Psoas muscle (tissue), 8 donors: ENCODE results near the gene GJA4. TPM values are rescaled to one million over a fixed set of nuclear protein-coding genes. Genes with fewer than 3 reads are reported as not detected.

Experiments
- ATAC-seq, 4 donors: fragments of 200-7000 bp; cut with Tn5 transposase; one replicate each; pipeline ENCODE4 v1.9.1; 2020; ENCODE audit warnings: moderate library complexity in 3 of 4, mild to moderate bottlenecking in 2 of 4
- DNase-seq, 2 donors: peaks; one replicate each; pipeline ENCODE4 v3.0.0-alpha.2; 2020
- H3K27ac ChIP-seq: fragments of 200-600 bp; one replicate; pipeline ENCODE4 v1.8.0; 2022
- H3K27me3 ChIP-seq, 3 donors: fragments of 200-600 bp in 1 of 3; one replicate each; pipeline versions ENCODE4 v1.6.1 to v1.8.0; 2013 to 2022; ENCODE audit warnings: low read length in 2 of 3, mild to moderate bottlenecking in 2 of 3, moderate library complexity in 1 of 3; ENCODE audit not compliant: insufficient read depth in 3 of 3
- H3K36me3 ChIP-seq, 2 donors: fragments of 200-600 bp in 1 of 2; one replicate each; pipeline versions ENCODE4 v1.6.1 to v1.8.0; 2013 to 2022; ENCODE audit warnings: low read depth in 1 of 2, mild to moderate bottlenecking in 1 of 2, moderate library complexity in 1 of 2; ENCODE audit not compliant: insufficient read depth in 1 of 2
- H3K4me1 ChIP-seq: fragments of 200-600 bp; one replicate; pipeline ENCODE4 v1.8.0; 2022
- H3K4me3 ChIP-seq: fragments of 200-600 bp; one replicate; pipeline ENCODE4 v1.8.0; 2022; ENCODE audit warnings: mild to moderate bottlenecking
- H3K9me3 ChIP-seq: fragments of 200-600 bp; one replicate; pipeline ENCODE4 v1.8.0; 2022
- CTCF ChIP-seq: fragments of 200-600 bp; IDR thresholded peaks from one replicate; pipeline ENCODE4 v1.8.0; 2022; ENCODE audit warnings: antibody characterized with exemption
- WGBS, 3 donors: extraction: QIAGEN DNeasy Blood & Tissue Kit; methylation state at CpG; one replicate each; pipeline versions ENCODE4 v1.1.6 to v1.1.7; 2013; 5-methylcytosine and 5-hydroxymethylcytosine counted together
- intact Hi-C, 2 donors: fragments of 100-400 bp; cut with DNase I; formaldehyde crosslinking; loops; one replicate each; pipeline versions ENCODE4 v1.11.0 to v1.14.2; 2022
- polyA plus RNA-seq, 3 donors: library from polyadenylated mRNA; stranded (reverse); fragments of 200-250 nt; gene quantifications; one replicate each; pipeline ENCODE4 v1.2.3, GENCODE V29; 2013
- total RNA-seq, 4 donors: library from RNA; stranded (reverse); fragmentation: NEBNext Ultra II Directional in 2 of 4; extraction: Animal tissue kit (Norgen Biotek cat#: 25700) in 2 of 4; gene quantifications; one replicate each; pipeline versions ENCODE4 v1.2.1 to v1.2.4, GENCODE V29; 2021 to 2023
- donor health status: healthy with polysubstance abuse.
- donor health status: DM: no; HTN: no; CAD: no; lungs with moderate emphysema.
- donor health status: Bipolar disorder and iron deficiency.
- donor health status: healthy.
- donor health status: DM: yes; HTN: yes; CAD: no.
- donor health status: DM: no; HTN: no; CAD: no.
- donor health status: DM: no; HTN: no; CAD: no.
- donor health status: DM: yes; HTN: yes; CAD: no.

Gene GJA4
- total and polyA plus RNA-seq, 7 donors, result 9.1 to 19.7 (median 11.6) TPM

GRCh38 chr1:34831721-34832246 lies 39.0 kb downstream of the GJA4 start:
- Histone ChIP-seq H3K36me3 (peaks cover 0 to 4% of the 10 kb centered on the region in 2 donors), H3K4me3 (no peak overlapping the region), H3K9me3 (no peaks in the 10 kb centered on the region), H3K4me1 (no peaks in the 10 kb centered on the region), H3K27ac (no peak overlapping the region), H3K27me3 (no peaks in the 10 kb centered on the region)
- intact Hi-C loops, result no loop called here
- DNase-seq (no peak), ATAC-seq (no peak)
- TF ChIP-seq CTCF, result no peak
- 74 to 82% (median 81%) methylated on average over 6 of the region's 6 CpGs for WGBS, 3 donors

- 86 to 94% (median 89%) methylated on average over 1 of the region's 1 CpG for WGBS, 3 donors
- H3K27ac ChIP-seq, result no peak overlapping the region
- no peak for ATAC-seq
Observed at GRCh38 chr1:34833711-34834110, 40.9 kb downstream of the GJA4 start.

GRCh38 chr1:34839526-34840305 lies 46.9 kb downstream of the GJA4 start:
- H3K4me1 ChIP-seq, result peaks cover 6% of the 10 kb centered on the region
- ATAC-seq (no peak), DNase-seq (no peak)
- intact Hi-C loops, result no loop called here
- 71 to 82% (median 77%) methylated on average over 14 of the region's 14 CpGs for WGBS, 3 donors
- no peaks in the 10 kb centered on the region for H3K36me3 ChIP-seq
- no peaks in the 10 kb centered on the region for H3K9me3 ChIP-seq
- no peak for TF ChIP-seq CTCF
- no peaks in the 10 kb centered on the region for H3K27me3 ChIP-seq
- H3K27ac ChIP-seq, result no peak overlapping the region
- H3K4me3 ChIP-seq, result no peak overlapping the region

More at GRCh38 chr1:34833711-34834110, 40.9 kb downstream of the GJA4 start:
- DNase-seq, result no peak
- H3K36me3 ChIP-seq, result peaks cover 0 to 4% of the 10 kb centered on the region in 2 donors
- no peaks in the 10 kb centered on the region for H3K4me1 ChIP-seq
- H3K27me3 ChIP-seq, result no peaks in the 10 kb centered on the region
- H3K9me3 ChIP-seq, result no peaks in the 10 kb centered on the region
- no peak for TF ChIP-seq CTCF
- no peak overlapping the region for H3K4me3 ChIP-seq
- intact Hi-C loops, result no loop called here

- ATAC-seq, result no peak
- 79 to 92% (median 82%) methylated on average over 3 of the region's 3 CpGs for WGBS, 3 donors
- H3K27ac ChIP-seq, result no peak overlapping the region
Observed at GRCh38 chr1:34840426-34840825, 47.6 kb downstream of the GJA4 start.

More at GRCh38 chr1:34840426-34840825, 47.6 kb downstream of the GJA4 start:
- H3K27me3 ChIP-seq, result no peaks in the 10 kb centered on the region
- no peaks in the 10 kb centered on the region for H3K36me3 ChIP-seq
- no peak for DNase-seq
- intact Hi-C loops, result no loop called here
- H3K4me1 ChIP-seq, result peaks cover 11% of the 10 kb centered on the region
- H3K4me3 ChIP-seq, result no peak overlapping the region
- H3K9me3 ChIP-seq, result no peaks in the 10 kb centered on the region
- no peak for TF ChIP-seq CTCF
